ENCODE results near the gene PEX10. TPM values are rescaled to one million over a fixed set of nuclear protein-coding genes. Genes with fewer than 3 reads are reported as not detected.

Gene PEX10
- total and polyA plus RNA-seq, 2 experiments from 2014 or later: 34.2 to 37.5 TPM

- Histone ChIP-seq H3K4me3 (no peak overlapping the region), H3K27ac (no peak overlapping the region), H3K36me3 (no peaks in the 10 kb centered on the region), H3K9me3 (ENCODE audit: low read depth) (no peaks in the 10 kb centered on the region), H3K4me1 (ENCODE audit: low read depth) (peaks cover 8% of the 10 kb centered on the region), H3K27me3 (no peaks in the 10 kb centered on the region)
- DNase-seq (ENCODE audit: low read depth in 1 of 2, low spot score in 1 of 2): no peak
- no peak for TF ChIP-seq CTCF (IDR thresholded peaks at IDR 0.05; ENCODE audit: low read depth, low read length)
These were observed 4.9 kb upstream of the PEX10 start for GRCh38 chr1:2417083-2417832.

- H3K27me3 ChIP-seq: no peaks in the 10 kb centered on the region
- H3K36me3 ChIP-seq: no peaks in the 10 kb centered on the region
- no peak for DNase-seq (ENCODE audit: low read depth in 1 of 2, low spot score in 1 of 2)
- H3K9me3 ChIP-seq (ENCODE audit: low read depth): no peaks in the 10 kb centered on the region
- TF ChIP-seq CTCF (IDR thresholded peaks at IDR 0.05; ENCODE audit: low read depth, low read length): no peak
- H3K4me3 ChIP-seq: no peak overlapping the region
- H3K4me1 ChIP-seq (ENCODE audit: low read depth): peaks cover 11% of the 10 kb centered on the region
- no peak overlapping the region for H3K27ac ChIP-seq
These were observed 4.0 kb upstream of the PEX10 start for GRCh38 chr1:2416403-2416802.

DNA sequence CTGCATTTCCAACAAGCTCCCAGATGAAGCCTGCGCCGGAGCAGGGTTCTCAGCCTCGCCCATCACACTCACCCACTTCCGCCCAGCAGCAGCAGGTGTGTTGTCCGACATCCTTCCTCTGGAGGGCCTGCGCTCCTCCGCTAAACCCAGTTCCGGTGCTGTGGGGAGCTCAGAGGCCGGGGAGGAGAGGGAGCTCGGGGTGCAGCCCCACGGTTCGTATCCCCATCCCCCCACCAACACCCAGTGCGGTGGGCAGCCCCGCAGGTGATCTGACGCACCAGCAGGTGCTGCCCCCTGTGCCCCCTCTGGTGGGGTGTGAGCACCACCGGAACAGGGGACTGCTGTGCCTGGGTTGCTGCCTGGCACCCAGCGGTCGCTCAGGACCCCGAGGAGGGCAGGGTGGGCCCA lies 3.4 kb upstream of the PEX10 start:
- TF ChIP-seq CTCF (IDR thresholded peaks at IDR 0.05; ENCODE audit: low read depth, low read length): no peak
- peaks cover 11% of the 10 kb centered on the region for H3K4me1 ChIP-seq (ENCODE audit: low read depth)
- no peak overlapping the region for H3K4me3 ChIP-seq
- no peaks in the 10 kb centered on the region for H3K27me3 ChIP-seq
- H3K27ac ChIP-seq: no peak overlapping the region
- no peaks in the 10 kb centered on the region for H3K36me3 ChIP-seq
- no peak for DNase-seq (ENCODE audit: low read depth in 1 of 2, low spot score in 1 of 2)
- H3K9me3 ChIP-seq (ENCODE audit: low read depth): no peaks in the 10 kb centered on the region

GRCh38 chr1:2415337-2415736 lies 3.0 kb upstream of the PEX10 start:
- Histone ChIP-seq H3K36me3 (no peaks in the 10 kb centered on the region), H3K9me3 (ENCODE audit: low read depth) (no peaks in the 10 kb centered on the region), H3K4me1 (ENCODE audit: low read depth) (peaks cover 11% of the 10 kb centered on the region), H3K27me3 (no peaks in the 10 kb centered on the region), H3K27ac (no peak overlapping the region), H3K4me3 (no peak overlapping the region)
- no peak for TF ChIP-seq CTCF (IDR thresholded peaks at IDR 0.05; ENCODE audit: low read depth, low read length)
- no peak for DNase-seq (ENCODE audit: low read depth in 1 of 2, low spot score in 1 of 2)

DNA sequence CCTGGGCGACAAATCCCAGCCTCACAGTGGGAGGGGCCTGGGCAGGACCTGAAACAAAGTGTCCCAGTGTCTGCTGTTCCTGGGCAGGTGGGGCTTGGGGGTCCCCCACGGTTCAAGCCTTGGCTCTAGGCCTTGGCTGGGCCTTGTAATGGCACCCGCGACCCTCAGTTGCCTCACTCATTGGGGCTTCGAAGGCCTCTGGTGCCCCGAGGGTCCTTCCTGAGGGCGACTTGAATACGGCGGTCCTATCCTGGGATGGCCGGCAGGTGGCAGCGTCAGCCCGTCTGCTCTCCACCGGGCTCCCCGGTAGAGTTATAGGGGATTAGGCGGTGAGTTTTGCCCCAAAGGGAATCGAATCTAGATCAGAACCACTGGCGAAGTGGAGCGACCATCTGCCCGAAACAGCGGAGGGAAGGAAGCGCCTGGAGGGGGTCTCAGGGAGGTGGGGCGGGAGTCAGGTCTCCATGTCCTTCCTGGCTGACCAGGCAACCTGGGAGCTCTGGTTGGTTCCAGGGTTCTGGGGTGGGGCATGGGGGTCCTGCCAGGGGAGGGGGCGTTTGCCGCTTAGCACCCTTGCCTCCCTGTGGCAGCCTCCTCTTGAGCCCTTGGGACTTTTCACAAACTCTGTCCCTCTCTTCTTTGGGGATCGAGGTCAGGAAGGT lies 2.1 kb upstream of the PEX10 start:
- no peaks in the 10 kb centered on the region for H3K9me3 ChIP-seq (ENCODE audit: low read depth)
- H3K27ac ChIP-seq: no peak overlapping the region
- H3K4me3 ChIP-seq: no peak overlapping the region
- peak; percentile 86 for TF ChIP-seq CTCF (IDR thresholded peaks at IDR 0.05; ENCODE audit: low read depth, low read length)
- H3K4me1 ChIP-seq (ENCODE audit: low read depth): peaks cover 11% of the 10 kb centered on the region
- DNase-seq (ENCODE audit: low read depth in 1 of 2, low spot score in 1 of 2): peak; percentile 68 to 73
- no peaks in the 10 kb centered on the region for H3K36me3 ChIP-seq
- no peaks in the 10 kb centered on the region for H3K27me3 ChIP-seq

Measured in cardiac muscle cell (in vitro differentiated cells and primary cell).